Vagina (tissue), 2 donors: ENCODE data around the gene GPRIN1. TPM values are rescaled to one million over a fixed set of nuclear protein-coding genes. Genes with fewer than 3 reads are reported as not detected.

Source experiments
- DNase-seq, 2 donors: peaks; one replicate each; pipeline ENCODE4 v3.0.0-alpha.2; 2017; ENCODE audit errors: extremely low spot score in 2 of 2
- H3K27ac ChIP-seq: fragments of 200-600 bp; sonication (generic); one replicate; pipeline ENCODE4 v1.5.1; 2019
- H3K27me3 ChIP-seq: fragments of 200-600 bp; sonication (generic); one replicate; pipeline ENCODE4 v1.5.1; 2019
- H3K36me3 ChIP-seq, 2 donors: fragments of 200-600 bp; sonication (generic); one replicate each; pipeline ENCODE4 v1.5.1; 2017 to 2019
- H3K4me1 ChIP-seq: fragments of 200-600 bp; sonication (generic); one replicate; pipeline ENCODE4 v1.5.1; 2019
- H3K4me3 ChIP-seq, 2 donors: fragments of 200-600 bp; sonication (generic); 1 replicate in 1 of 2; 2 replicates in 1 of 2; pipeline ENCODE4 v1.5.1; 2016 to 2019
- H3K9me3 ChIP-seq: fragments of 200-600 bp; sonication (generic); one replicate; pipeline ENCODE4 v1.5.1; 2019
- POLR2A ChIP-seq, 2 donors: fragments of 450-650 bp; IDR thresholded peaks; one replicate each; pipeline ENCODE4 v1.6.1; 2017; ENCODE audit warnings: antibody characterized with exemption in 2 of 2, mild to moderate bottlenecking in 2 of 2, moderate library complexity in 2 of 2
- POLR2AphosphoS5 ChIP-seq, 2 donors: sonication (generic); formaldehyde crosslinking; IDR thresholded peaks; one replicate each; pipeline ENCODE4 v1.9.0; 2017; ENCODE audit warnings: antibody characterized with exemption in 2 of 2, mild to moderate bottlenecking in 2 of 2, low read depth in 1 of 2; ENCODE audit not compliant: insufficient read depth in 1 of 2
- intact Hi-C: fragments of 100-400 bp; cut with DNase I; formaldehyde crosslinking; loops from one replicate; pipeline ENCODE4 v1.15.1; 2023
- total RNA-seq: library from RNA; depleted of rRNA; stranded (reverse); fragments of >200 nt; gene quantifications from one replicate; pipeline ENCODE4 v1.2.3, GENCODE V29; 2016
- TF ChIP-seq, protein P1 (sequence below), 3 experiments: fragments of 450-650 bp in 2 of 3; fragments of 200-600 bp in 1 of 3; sonication (generic) in 1 of 3; IDR thresholded peaks; one replicate each; pipeline ENCODE4 v1.5.1; 2017 to 2019; ENCODE audit warnings: antibody characterized with exemption in 3 of 3, mild to moderate bottlenecking in 2 of 3, moderate library complexity in 2 of 3

GPRIN1 gene
- total RNA-seq, 1 donor from 2014 or later: 0.49 TPM

DNA sequence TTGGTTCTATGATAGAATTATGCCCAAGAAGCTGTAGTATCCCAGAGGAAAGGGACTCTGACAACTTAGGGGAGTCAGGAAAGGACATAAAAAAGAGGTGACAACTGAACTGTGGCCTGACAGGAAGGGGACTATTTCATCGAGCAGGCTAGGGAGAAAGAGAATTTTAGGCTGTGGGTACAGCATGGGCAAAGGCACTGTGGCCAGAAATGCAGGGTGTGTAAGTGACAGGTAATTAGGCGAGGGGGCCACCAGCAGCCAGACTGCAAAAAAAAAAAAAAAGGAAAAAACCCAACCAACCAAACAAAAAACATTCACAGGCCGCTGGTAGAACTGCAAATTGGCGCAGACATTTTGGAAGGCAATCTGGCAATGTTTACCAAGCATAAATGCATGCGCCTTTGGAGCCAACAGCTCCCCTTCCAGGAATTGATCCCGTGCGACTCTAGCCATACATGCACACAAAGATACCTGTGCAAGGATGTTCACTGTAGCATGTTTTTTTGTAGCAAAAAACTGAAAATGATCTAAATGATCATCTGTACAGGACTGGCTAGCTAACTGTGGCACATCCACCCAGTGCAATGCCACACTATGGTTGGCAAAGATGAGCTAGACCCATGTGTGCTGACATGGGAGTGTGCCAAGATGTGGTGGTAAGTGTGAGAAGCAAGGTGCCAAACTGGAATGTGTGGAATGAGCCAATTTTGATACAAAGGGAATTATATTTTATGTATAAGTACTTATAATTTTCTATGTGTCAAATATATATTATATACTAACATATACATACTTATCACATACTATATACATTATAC, 21.6 kb upstream of the GPRIN1 start:
- TF ChIP-seq POLR2AphosphoS5 (IDR thresholded peaks at IDR 0.05; ENCODE audit: insufficient read depth in 1 of 2, low read depth in 1 of 2) (no peak), POLR2A (IDR thresholded peaks at IDR 0.05) (no peak)
- TF ChIP-seq, protein P1, sequence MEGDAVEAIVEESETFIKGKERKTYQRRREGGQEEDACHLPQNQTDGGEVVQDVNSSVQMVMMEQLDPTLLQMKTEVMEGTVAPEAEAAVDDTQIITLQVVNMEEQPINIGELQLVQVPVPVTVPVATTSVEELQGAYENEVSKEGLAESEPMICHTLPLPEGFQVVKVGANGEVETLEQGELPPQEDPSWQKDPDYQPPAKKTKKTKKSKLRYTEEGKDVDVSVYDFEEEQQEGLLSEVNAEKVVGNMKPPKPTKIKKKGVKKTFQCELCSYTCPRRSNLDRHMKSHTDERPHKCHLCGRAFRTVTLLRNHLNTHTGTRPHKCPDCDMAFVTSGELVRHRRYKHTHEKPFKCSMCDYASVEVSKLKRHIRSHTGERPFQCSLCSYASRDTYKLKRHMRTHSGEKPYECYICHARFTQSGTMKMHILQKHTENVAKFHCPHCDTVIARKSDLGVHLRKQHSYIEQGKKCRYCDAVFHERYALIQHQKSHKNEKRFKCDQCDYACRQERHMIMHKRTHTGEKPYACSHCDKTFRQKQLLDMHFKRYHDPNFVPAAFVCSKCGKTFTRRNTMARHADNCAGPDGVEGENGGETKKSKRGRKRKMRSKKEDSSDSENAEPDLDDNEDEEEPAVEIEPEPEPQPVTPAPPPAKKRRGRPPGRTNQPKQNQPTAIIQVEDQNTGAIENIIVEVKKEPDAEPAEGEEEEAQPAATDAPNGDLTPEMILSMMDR (IDR thresholded peaks at IDR 0.05): no peak
- H3K36me3 ChIP-seq: no peaks in the 10 kb centered on the region
- H3K27ac ChIP-seq: no peak overlapping the region
- DNase-seq: no peak
- no peak overlapping the region for H3K4me3 ChIP-seq
- no peaks in the 10 kb centered on the region for H3K9me3 ChIP-seq
- intact Hi-C loops: no loop called here
- peaks cover 14% of the 10 kb centered on the region for H3K4me1 ChIP-seq
- H3K27me3 ChIP-seq: no peaks in the 10 kb centered on the region

GRCh38 chr5:176630681-176631222, 20.8 kb upstream of the GPRIN1 start:
- no peaks in the 10 kb centered on the region for H3K36me3 ChIP-seq
- peak overlapping the region; percentile 30 to 55 for H3K4me3 ChIP-seq
- no peak for DNase-seq

GRCh38 chr5:176629853-176630680, 20.1 kb upstream of the GPRIN1 start, which contains the start of the genes EIF4E1B and SNCB:
EIF4E1B (plus strand) TSS chr5:176630675; CDS start chr5:176642788, 12,113 bp downstream.
SNCB (minus strand) TSS chr5:176630534; CDS start chr5:176629654, 880 bp downstream.
- Histone ChIP-seq H3K4me1 (peaks cover 14% of the 10 kb centered on the region), H3K36me3 (no peaks in the 10 kb centered on the region), H3K27ac (no peak within 1 kb of the TSS), H3K4me3 (peak within 1 kb of the TSS; percentile 30 to 55), H3K9me3 (no peaks in the 10 kb centered on the region), H3K27me3 (no peaks in the 10 kb centered on the region)
- intact Hi-C loops: no loop called here
- no peak for DNase-seq
- TF ChIP-seq POLR2A (IDR thresholded peaks at IDR 0.05): no peak
- TF ChIP-seq, protein P1 (IDR thresholded peaks at IDR 0.05): no peak
- no peak for TF ChIP-seq POLR2AphosphoS5 (IDR thresholded peaks at IDR 0.05; ENCODE audit: insufficient read depth in 1 of 2, low read depth in 1 of 2)

More at GRCh38 chr5:176630681-176631222, 20.8 kb upstream of the GPRIN1 start:
- Histone ChIP-seq H3K9me3 (no peaks in the 10 kb centered on the region), H3K27me3 (no peaks in the 10 kb centered on the region), H3K4me1 (peaks cover 14% of the 10 kb centered on the region), H3K27ac (no peak overlapping the region)
- intact Hi-C loops: no loop called here
- TF ChIP-seq POLR2A (IDR thresholded peaks at IDR 0.05): no peak
- no peak for TF ChIP-seq POLR2AphosphoS5 (IDR thresholded peaks at IDR 0.05; ENCODE audit: insufficient read depth in 1 of 2, low read depth in 1 of 2)
- TF ChIP-seq, protein P1 (IDR thresholded peaks at IDR 0.05): no peak

DNA sequence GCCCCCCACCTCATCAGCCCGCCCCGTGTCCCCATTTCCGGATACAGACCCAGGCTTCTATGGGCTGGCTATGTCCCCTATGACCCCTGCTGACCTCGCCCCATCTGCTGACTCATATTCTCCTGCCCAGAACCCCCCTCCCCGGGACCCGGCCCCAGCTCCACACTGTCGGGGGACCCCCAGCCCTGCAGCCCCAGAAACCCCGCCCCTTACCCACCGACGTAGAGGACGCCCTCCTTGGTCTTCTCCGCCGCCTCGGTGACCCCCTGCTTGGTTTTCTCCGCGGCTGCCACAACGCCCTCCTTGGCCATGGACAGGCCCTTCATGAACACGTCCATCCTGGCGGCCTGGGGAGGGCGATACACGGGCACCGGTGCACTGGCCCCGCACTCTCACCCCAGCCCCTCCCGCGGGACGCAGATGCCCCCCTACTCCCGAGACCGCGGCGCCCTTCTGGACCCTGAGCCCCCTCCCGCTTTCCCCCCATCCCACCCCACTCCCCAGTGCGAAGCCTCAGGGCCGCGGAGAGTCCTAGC, 19.4 kb upstream of the GPRIN1 start:
- H3K4me3 ChIP-seq: peak overlapping the region in 1 of 2 donors; percentile 55
- H3K4me1 ChIP-seq: peaks cover 14% of the 10 kb centered on the region
- no peaks in the 10 kb centered on the region for H3K27me3 ChIP-seq
- no peak for DNase-seq
- intact Hi-C loops: no loop called here
- H3K27ac ChIP-seq: no peak overlapping the region
- no peaks in the 10 kb centered on the region for H3K9me3 ChIP-seq
- TF ChIP-seq POLR2AphosphoS5 (IDR thresholded peaks at IDR 0.05; ENCODE audit: insufficient read depth in 1 of 2, low read depth in 1 of 2) (no peak), POLR2A (IDR thresholded peaks at IDR 0.05) (no peak)
- TF ChIP-seq, protein P1 (IDR thresholded peaks at IDR 0.05): no peak
- H3K36me3 ChIP-seq: no peaks in the 10 kb centered on the region
